ENCODE data around the gene EVI2B.

DNA sequence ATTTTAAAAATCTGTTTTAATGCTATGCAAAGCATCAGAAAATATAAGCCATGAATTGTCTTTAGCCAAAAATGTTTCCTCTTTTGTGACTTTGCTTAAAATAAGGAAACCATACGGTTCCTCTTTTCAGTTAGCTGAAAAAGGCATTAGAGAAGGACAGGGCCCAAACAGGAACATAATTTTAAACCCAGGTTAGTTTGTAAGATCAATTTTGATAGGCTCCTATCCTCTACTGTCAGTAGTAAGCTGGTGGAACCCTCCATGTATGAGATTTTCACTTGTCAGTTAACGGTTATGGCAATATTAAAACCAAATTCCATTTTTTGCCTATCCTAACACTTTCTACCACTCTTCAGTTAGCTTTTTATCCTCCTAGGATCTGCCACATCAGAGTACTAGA is 4.3 kb downstream of the EVI2B start:
- TF ChIP-seq, protein P1, sequence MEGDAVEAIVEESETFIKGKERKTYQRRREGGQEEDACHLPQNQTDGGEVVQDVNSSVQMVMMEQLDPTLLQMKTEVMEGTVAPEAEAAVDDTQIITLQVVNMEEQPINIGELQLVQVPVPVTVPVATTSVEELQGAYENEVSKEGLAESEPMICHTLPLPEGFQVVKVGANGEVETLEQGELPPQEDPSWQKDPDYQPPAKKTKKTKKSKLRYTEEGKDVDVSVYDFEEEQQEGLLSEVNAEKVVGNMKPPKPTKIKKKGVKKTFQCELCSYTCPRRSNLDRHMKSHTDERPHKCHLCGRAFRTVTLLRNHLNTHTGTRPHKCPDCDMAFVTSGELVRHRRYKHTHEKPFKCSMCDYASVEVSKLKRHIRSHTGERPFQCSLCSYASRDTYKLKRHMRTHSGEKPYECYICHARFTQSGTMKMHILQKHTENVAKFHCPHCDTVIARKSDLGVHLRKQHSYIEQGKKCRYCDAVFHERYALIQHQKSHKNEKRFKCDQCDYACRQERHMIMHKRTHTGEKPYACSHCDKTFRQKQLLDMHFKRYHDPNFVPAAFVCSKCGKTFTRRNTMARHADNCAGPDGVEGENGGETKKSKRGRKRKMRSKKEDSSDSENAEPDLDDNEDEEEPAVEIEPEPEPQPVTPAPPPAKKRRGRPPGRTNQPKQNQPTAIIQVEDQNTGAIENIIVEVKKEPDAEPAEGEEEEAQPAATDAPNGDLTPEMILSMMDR (IDR thresholded peaks at IDR 0.05 in 4 of 5, conservative IDR thresholded peaks at IDR 0.05 in 1 of 5), result no peak
- no peak for TF ChIP-seq POLR2A (IDR thresholded peaks at IDR 0.05)
